Mucosa of rectum (tissue), 2 donors: ENCODE data around the gene PFKL.

Experiments
- H3K27ac ChIP-seq, 2 donors: one replicate each; pipeline ENCODE4 v1.7.0; 2013; ENCODE audit warnings: inconsistent platforms in 2 of 2, low read depth in 2 of 2, low read length in 2 of 2
- H3K27me3 ChIP-seq, 2 donors: one replicate each; pipeline ENCODE4 v1.7.0; 2013; ENCODE audit warnings: low read length in 2 of 2; ENCODE audit not compliant: control insufficient read depth in 2 of 2, insufficient read depth in 2 of 2
- H3K36me3 ChIP-seq, 2 donors: one replicate each; pipeline ENCODE4 v1.7.0; 2013; ENCODE audit warnings: low read length in 2 of 2; ENCODE audit not compliant: control insufficient read depth in 2 of 2, insufficient read depth in 2 of 2
- H3K4me1 ChIP-seq, 2 donors: one replicate each; pipeline ENCODE4 v1.7.0; 2013; ENCODE audit warnings: low read length in 2 of 2, mild to moderate bottlenecking in 1 of 2; ENCODE audit not compliant: control insufficient read depth in 2 of 2, insufficient read depth in 2 of 2
- H3K4me3 ChIP-seq, 2 donors: one replicate each; pipeline ENCODE4 v1.7.0; 2013; ENCODE audit warnings: low read length in 2 of 2
- H3K9ac ChIP-seq, 2 donors: one replicate each; pipeline ENCODE4 v1.7.0; 2013; ENCODE audit warnings: low read length in 2 of 2, low read depth in 1 of 2, mild to moderate bottlenecking in 1 of 2
- H3K9me3 ChIP-seq, 2 donors: one replicate each; pipeline ENCODE4 v1.7.0; 2013; ENCODE audit warnings: low read length in 2 of 2; ENCODE audit not compliant: control insufficient read depth in 2 of 2
- donor health status: healthy.
- donor health status: Normal muscosa, but diverticular disease.

Gene PFKL

GRCh38 chr21:44313451-44313850 lies 13.6 kb downstream of the PFKL start:
- Histone ChIP-seq H3K27me3 (no peaks in the 10 kb centered on the region), H3K4me1 (no peaks in the 10 kb centered on the region), H3K9me3 (no peaks in the 10 kb centered on the region), H3K9ac (no peak overlapping the region), H3K4me3 (no peak overlapping the region), H3K36me3 (peaks cover 60% of the 10 kb centered on the region in 2 donors), H3K27ac (no peak overlapping the region)

GRCh38 chr21:44314128-44314527 lies 14.3 kb downstream of the PFKL start:
- no peaks in the 10 kb centered on the region for H3K27me3 ChIP-seq
- no peak overlapping the region for H3K9ac ChIP-seq
- H3K27ac ChIP-seq: no peak overlapping the region
- H3K4me3 ChIP-seq: no peak overlapping the region
- no peaks in the 10 kb centered on the region for H3K9me3 ChIP-seq
- H3K36me3 ChIP-seq: peaks cover 62 to 64% of the 10 kb centered on the region in 2 donors
- H3K4me1 ChIP-seq: no peaks in the 10 kb centered on the region

- Histone ChIP-seq H3K27ac (no peak overlapping the region), H3K4me3 (no peak overlapping the region), H3K9me3 (no peaks in the 10 kb centered on the region), H3K9ac (no peak overlapping the region), H3K36me3 (peaks cover 63 to 66% of the 10 kb centered on the region in 2 donors), H3K4me1 (no peaks in the 10 kb centered on the region), H3K27me3 (no peaks in the 10 kb centered on the region)
Measured at GRCh38 chr21:44314561-44314960, 14.7 kb downstream of the PFKL start.

DNA sequence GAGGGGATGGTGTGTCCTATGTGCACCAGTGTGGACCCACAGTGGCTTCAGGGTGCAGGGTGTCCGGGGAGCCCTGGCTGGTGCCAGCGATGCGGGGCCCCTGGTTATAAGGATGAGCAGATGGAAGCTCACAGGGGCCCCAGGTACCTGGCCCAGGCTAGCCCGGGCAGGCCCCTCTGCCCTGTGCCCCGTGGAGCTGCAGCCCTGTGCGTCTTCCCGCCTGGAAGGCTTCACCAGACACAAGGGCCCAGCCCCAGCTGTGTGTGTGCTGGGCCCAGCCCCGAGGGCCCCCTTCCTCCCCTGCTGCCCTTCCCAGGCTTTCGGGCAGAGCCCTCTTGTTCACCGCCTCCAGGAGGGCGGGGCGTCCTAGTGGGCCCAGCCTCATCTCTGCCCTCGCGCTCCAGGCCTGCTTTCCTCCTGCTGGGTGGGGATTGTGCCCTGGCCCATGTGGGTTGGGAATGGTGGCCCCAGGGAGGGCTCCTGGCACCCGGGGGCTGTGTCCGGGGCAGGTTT lies 15.9 kb downstream of the PFKL start:
- Histone ChIP-seq H3K27me3 (no peaks in the 10 kb centered on the region), H3K36me3 (peaks cover 60 to 61% of the 10 kb centered on the region in 2 donors), H3K27ac (no peak overlapping the region), H3K4me3 (no peak overlapping the region), H3K4me1 (no peaks in the 10 kb centered on the region), H3K9me3 (no peaks in the 10 kb centered on the region), H3K9ac (no peak overlapping the region)

GRCh38 chr21:44316277-44316900 lies 16.5 kb downstream of the PFKL start:
- no peaks in the 10 kb centered on the region for H3K9me3 ChIP-seq
- no peak overlapping the region for H3K27ac ChIP-seq
- no peak overlapping the region for H3K9ac ChIP-seq
- no peaks in the 10 kb centered on the region for H3K4me1 ChIP-seq
- no peaks in the 10 kb centered on the region for H3K27me3 ChIP-seq
- peaks cover 54 to 57% of the 10 kb centered on the region in 2 donors for H3K36me3 ChIP-seq
- H3K4me3 ChIP-seq: no peak overlapping the region

DNA sequence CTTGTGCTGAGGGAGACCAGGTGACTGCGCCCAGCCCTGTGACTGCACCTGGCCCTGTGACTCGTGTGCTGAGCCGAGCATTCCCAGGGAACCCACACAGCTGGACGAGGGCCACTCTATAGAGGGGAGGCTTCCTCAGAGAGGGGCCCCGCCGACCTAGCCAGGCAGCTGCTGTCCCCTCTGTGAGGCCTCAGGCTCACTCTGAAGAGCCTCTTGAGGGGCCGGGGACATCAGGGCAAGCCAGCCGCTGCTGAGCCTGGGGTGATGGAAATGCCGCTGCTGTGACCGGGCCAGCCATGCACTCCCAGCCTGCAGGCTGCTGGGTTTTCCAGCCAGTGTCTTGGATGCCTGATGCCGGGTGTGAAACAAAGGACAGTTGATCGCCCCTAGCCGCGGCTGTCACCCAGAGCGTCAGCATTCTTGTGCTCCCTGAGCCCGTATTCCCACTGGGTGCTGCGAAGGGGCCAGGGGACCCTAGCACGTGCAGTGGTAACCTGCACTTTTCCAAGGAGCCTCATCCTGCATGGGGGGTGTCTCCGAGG lies 17.5 kb downstream of the PFKL start:
- no peak overlapping the region for H3K4me3 ChIP-seq
- no peaks in the 10 kb centered on the region for H3K4me1 ChIP-seq
- H3K9me3 ChIP-seq: no peaks in the 10 kb centered on the region
- no peak overlapping the region for H3K27ac ChIP-seq
- no peak overlapping the region for H3K9ac ChIP-seq
- no peaks in the 10 kb centered on the region for H3K27me3 ChIP-seq
- H3K36me3 ChIP-seq: peaks cover 47 to 56% of the 10 kb centered on the region in 2 donors

DNA sequence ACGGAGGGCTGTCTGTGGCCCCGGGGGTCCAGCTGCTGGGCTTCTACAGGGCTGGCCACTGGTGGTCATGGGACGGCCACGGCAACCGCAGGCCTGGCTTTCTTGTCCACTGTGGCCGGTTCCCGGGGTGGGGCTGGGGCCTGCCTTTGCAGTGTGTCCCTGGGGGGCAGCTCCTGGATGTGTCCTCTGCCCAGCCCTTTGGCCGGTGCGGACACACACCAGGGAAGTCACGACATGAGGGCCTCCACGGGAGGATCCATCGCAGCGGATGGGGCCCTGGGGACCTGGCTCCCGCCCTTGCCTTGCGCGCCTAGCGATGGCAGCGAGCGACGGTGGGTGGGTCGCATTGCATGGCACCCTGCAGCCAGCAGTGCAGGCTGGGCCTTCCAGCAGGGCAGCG lies 18.0 kb downstream of the PFKL start:
- Histone ChIP-seq H3K27me3 (no peaks in the 10 kb centered on the region), H3K9me3 (no peaks in the 10 kb centered on the region), H3K4me3 (no peak overlapping the region), H3K9ac (no peak overlapping the region), H3K4me1 (no peaks in the 10 kb centered on the region), H3K27ac (no peak overlapping the region), H3K36me3 (peaks cover 47 to 53% of the 10 kb centered on the region in 2 donors)

GRCh38 chr21:44318489-44319285 lies 18.8 kb downstream of the PFKL start:
- Histone ChIP-seq H3K4me1 (no peaks in the 10 kb centered on the region), H3K36me3 (peaks cover 45 to 52% of the 10 kb centered on the region in 2 donors), H3K27me3 (no peaks in the 10 kb centered on the region)

GRCh38 chr21:44319407-44320065 lies 19.7 kb downstream of the PFKL start:
- Histone ChIP-seq H3K27me3 (no peaks in the 10 kb centered on the region), H3K9ac (no peak overlapping the region), H3K9me3 (no peaks in the 10 kb centered on the region), H3K4me3 (no peak overlapping the region), H3K36me3 (peaks cover 48 to 60% of the 10 kb centered on the region in 2 donors), H3K27ac (no peak overlapping the region), H3K4me1 (no peaks in the 10 kb centered on the region)

More at GRCh38 chr21:44318489-44319285, 18.8 kb downstream of the PFKL start:
- Histone ChIP-seq H3K9ac (no peak overlapping the region), H3K27ac (no peak overlapping the region), H3K9me3 (no peaks in the 10 kb centered on the region), H3K4me3 (no peak overlapping the region)

DNA sequence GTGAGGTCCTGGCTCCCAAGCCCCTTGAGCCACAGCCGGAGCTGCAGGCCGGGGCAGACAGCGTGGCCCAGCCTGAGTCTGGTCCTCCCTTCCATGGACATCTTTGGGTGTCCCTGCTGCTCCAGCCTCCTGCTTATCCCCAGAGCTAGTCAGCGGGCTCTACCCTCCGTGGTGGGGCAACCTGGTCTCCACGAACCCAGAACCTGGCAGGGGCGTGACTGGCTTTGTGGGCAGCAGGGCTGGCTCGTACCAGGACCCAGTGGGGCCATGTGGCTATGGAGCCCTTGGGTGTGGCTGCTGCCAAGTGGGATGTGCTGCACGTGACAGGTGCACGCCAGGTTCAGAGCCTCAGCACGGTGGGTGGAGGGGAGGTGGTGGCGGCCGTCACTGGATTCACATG lies 21.0 kb downstream of the PFKL start:
- Histone ChIP-seq H3K36me3 (peaks cover 52 to 65% of the 10 kb centered on the region in 2 donors), H3K27me3 (no peaks in the 10 kb centered on the region), H3K9me3 (no peaks in the 10 kb centered on the region)

More for the DNA sequence above, 21.0 kb downstream of the PFKL start:
- Histone ChIP-seq H3K9ac (no peak overlapping the region), H3K27ac (no peak overlapping the region), H3K4me3 (no peak overlapping the region), H3K4me1 (no peaks in the 10 kb centered on the region)
